ENCODE measurements around the gene GPM6B.

GPM6B gene

DNA sequence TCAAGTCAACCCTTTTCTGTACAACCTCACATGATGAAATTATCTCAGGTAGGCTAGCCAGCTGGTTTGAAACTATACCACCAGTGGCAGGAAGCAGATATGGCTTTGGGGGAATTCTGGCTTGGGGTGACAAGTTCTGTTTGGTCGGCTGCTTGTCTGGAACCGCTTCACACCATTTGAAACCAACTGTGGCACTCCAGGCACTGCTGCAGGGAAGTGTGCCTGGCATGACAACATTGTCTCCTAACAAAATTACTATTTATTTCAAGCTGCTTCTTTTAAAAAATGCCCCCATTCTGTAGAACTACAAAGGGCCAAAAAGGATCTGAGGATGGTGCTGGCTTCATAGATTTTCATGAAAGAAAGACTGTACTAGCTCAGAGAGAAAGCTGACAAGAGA is 37.1 kb upstream of the GPM6B start:
- DNase-seq (ENCODE audit: low spot score), result no peak
- TF ChIP-seq, protein P1, sequence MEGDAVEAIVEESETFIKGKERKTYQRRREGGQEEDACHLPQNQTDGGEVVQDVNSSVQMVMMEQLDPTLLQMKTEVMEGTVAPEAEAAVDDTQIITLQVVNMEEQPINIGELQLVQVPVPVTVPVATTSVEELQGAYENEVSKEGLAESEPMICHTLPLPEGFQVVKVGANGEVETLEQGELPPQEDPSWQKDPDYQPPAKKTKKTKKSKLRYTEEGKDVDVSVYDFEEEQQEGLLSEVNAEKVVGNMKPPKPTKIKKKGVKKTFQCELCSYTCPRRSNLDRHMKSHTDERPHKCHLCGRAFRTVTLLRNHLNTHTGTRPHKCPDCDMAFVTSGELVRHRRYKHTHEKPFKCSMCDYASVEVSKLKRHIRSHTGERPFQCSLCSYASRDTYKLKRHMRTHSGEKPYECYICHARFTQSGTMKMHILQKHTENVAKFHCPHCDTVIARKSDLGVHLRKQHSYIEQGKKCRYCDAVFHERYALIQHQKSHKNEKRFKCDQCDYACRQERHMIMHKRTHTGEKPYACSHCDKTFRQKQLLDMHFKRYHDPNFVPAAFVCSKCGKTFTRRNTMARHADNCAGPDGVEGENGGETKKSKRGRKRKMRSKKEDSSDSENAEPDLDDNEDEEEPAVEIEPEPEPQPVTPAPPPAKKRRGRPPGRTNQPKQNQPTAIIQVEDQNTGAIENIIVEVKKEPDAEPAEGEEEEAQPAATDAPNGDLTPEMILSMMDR (IDR thresholded peaks at IDR 0.05; ENCODE audit: borderline replicate concordance, control extremely low read depth, extremely low read depth, insufficient read depth, missing control alignments), result no peak
- in situ Hi-C loops (cut with MboI; ENCODE audit: low sequenced_read_pairs, unreplicated experiment), result no loop called here

DNA sequence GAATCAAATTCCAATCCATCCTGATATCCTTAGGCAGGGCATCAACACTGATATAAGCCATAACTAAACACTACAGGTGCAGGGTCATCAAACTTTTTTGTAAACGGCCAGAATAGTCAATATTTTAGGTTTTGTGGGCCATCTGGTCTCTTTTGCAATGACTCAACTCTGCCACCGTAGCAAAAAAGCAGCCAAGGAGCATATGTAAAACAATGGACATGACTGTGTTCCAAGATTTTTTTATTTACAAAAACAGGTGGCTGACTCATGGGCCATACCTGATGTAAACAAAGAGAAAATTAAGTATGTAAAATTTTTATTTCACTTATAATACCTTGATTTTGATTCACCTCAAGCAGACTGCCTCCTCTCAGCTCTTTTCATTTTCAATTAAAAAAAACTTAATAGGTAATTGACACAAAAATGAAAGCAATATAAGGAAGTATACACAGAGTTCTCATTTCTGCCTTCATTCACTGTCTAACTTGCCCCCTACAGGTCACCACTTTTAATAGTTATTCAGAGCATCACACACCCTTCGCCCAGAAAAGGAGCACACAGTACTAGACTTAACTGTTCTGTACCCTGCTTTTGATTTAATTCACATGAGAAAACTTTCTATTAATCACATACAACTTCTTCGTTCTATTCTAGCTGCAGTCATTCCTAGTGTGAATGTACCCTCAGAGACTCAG is 35.3 kb upstream of the GPM6B start:
- peak; percentile 32 for DNase-seq (ENCODE audit: low spot score)
- TF ChIP-seq, protein P1 (IDR thresholded peaks at IDR 0.05; ENCODE audit: borderline replicate concordance, control extremely low read depth, extremely low read depth, insufficient read depth, missing control alignments), result no peak
- in situ Hi-C loops (cut with MboI; ENCODE audit: low sequenced_read_pairs, unreplicated experiment), result no loop called here

DNA sequence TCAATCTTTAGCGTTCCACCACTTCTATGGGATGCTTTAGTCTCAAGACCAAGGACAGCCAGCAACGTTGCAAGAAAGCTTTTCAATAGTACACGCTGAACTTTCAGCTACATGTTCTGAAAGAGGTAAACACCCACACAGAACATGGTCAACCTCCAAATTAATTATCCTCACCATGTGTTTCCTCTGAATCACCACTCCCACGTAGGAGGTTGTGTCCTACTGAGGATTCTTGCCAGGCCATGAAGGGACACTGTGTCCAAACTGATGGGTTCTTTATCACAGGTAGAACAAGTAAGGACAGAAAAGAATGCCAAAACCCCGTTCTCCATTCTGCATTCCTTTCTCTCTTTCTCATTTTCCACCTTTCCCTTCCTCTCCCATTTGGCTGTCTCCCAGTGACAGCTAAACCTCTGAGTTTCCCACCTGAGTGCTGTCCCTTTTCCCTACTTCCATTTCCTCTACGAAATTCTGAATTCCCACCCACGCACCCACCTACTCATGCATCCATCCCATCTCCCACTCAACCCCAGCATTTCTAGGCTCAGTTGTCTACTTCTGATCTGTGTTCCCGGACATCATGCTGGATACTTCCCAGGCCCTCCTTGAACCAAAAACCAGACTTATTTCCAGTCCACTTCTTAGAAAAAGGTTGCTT is 29.0 kb upstream of the GPM6B start:
- no peak for DNase-seq (ENCODE audit: low spot score)
- in situ Hi-C loops (cut with MboI; ENCODE audit: low sequenced_read_pairs, unreplicated experiment), result no loop called here
- TF ChIP-seq, protein P1 (IDR thresholded peaks at IDR 0.05; ENCODE audit: borderline replicate concordance, control extremely low read depth, extremely low read depth, insufficient read depth, missing control alignments), result no peak

DNA sequence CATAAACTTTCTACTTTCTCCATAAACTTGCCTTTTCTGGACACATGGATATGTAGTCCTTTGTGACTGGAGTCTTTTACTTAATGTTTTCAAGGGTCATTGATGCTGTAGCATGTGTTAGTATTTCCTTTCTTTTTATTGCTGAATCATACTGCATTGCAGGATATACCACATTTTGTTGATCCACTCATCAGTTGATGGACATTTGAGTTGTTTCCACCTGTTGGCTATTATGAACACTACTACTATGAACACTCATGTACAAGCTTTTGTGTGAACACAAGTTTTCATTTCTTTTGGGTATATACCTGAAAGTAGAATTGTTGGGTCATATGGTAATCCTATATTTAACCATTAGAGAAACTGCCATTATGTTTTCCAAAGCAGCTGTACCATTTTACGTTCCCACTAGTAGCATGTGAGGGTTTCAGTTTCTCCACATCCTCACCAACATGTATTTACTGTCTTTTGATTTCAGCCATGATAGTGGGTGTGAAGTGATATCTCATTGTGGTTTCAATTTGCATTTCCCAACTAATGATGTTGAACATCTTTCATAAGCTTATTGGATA is 26.3 kb upstream of the GPM6B start:
- no peak for DNase-seq (ENCODE audit: low spot score)
- TF ChIP-seq, protein P1 (IDR thresholded peaks at IDR 0.05; ENCODE audit: borderline replicate concordance, control extremely low read depth, extremely low read depth, insufficient read depth, missing control alignments), result no peak
- in situ Hi-C loops (cut with MboI; ENCODE audit: low sequenced_read_pairs, unreplicated experiment), result no loop called here

DNA sequence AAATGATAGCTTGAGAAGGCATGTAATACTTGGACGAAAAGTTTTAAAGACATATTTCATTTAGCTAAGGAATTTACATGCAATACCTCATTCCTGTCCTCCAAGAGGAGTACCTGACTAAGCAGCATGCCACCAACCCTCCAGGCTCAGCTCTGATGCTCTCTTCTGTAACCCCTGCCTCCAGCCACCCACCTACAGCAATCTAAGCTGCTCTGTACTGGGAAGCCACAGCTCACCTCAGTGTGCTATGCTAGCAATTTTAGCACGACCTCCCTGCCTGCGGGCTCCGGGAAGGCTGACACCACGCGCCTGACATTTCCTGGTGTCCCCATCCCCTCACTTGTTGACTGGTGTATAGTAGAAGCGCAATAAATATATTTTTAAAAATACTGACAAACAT is 23.2 kb upstream of the GPM6B start:
- in situ Hi-C loops (cut with MboI; ENCODE audit: low sequenced_read_pairs, unreplicated experiment), result no loop called here
- TF ChIP-seq, protein P1 (IDR thresholded peaks at IDR 0.05; ENCODE audit: borderline replicate concordance, control extremely low read depth, extremely low read depth, insufficient read depth, missing control alignments), result no peak
- no peak for DNase-seq (ENCODE audit: low spot score)

DNA sequence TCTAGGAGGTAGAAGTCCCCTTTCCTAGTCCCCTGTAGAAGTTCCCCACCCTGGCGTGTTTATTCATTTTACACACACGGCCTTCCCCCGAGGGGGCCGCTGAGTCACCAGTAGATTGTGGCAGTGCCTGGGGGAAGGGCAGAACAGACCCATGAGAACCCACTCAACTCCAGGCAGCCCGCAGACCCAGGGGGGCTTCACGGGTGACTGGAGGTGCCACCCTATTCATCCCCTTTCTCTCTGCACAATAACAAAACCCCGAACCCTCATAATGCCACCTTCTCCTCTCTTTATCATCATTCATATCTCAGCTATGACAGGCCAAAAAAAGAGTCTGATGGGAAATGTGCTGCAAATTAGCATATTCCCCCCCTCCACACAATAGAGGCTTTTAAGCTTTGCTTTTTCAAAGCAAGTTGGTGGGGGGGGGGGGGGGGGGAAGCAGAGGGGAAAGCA is 20.4 kb upstream of the GPM6B start:
- no peak for DNase-seq (ENCODE audit: low spot score)
- TF ChIP-seq, protein P1 (IDR thresholded peaks at IDR 0.05; ENCODE audit: borderline replicate concordance, control extremely low read depth, extremely low read depth, insufficient read depth, missing control alignments), result no peak
- in situ Hi-C loops (cut with MboI; ENCODE audit: low sequenced_read_pairs, unreplicated experiment), result no loop called here
